Measurements from ENCODE around the gene PNPLA6. TPM values are rescaled to one million over a fixed set of nuclear protein-coding genes. Genes with fewer than 3 reads are reported as not detected.

The PNPLA6 gene
- total and polyA plus RNA-seq, 10 of the 15 experiments (the other 5 are each of a cell fraction or from before 2014, with no cell fraction given): 0.95 to 105 (median 40.0) TPM

DNA sequence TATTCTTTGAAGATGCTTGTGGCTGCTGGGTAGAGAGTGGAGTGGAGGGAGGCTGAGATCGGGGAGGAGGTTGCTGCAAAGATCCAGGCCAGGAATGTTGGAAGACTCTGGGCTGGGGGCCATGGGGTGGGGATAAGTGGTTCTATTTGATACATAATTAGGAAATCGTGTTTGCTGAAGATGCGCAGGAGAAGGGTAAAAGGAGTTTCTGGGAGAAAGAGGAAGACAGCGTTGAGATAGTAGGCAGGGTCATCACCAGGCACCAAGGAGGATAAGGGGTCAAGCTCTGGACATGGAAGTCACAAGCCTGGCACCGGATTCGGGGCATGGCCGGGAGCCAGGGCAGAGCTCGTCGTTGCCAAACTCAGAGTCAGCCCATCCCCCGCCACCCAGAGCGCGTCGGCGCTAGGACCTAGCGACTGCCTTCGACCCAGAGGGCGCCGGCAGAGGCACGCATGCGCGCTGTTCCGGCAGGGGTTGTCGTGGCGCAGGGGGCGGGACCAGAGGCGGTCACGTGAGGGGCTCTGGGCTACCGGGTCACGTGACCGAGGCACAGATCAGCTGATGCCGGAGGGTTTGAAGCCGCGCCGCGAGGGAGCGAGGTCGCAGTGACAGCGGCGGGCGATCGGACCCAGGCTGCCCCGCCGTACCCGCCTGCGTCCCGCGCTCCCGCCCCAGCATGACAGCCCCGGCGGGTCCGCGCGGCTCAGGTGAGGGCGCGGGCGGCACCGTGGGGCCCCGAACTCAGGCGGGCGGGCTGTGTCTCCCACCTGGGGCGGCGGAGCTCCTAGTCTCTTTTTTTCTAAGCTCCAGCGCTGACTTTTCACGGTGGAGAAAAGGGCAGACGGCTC lies 13.2 kb upstream of the PNPLA6 start, which contains the start of gene MCOLN1 (continued):
- TF ChIP-seq, protein P1, sequence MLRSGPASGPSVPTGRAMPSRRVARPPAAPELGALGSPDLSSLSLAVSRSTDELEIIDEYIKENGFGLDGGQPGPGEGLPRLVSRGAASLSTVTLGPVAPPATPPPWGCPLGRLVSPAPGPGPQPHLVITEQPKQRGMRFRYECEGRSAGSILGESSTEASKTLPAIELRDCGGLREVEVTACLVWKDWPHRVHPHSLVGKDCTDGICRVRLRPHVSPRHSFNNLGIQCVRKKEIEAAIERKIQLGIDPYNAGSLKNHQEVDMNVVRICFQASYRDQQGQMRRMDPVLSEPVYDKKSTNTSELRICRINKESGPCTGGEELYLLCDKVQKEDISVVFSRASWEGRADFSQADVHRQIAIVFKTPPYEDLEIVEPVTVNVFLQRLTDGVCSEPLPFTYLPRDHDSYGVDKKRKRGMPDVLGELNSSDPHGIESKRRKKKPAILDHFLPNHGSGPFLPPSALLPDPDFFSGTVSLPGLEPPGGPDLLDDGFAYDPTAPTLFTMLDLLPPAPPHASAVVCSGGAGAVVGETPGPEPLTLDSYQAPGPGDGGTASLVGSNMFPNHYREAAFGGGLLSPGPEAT (IDR thresholded peaks at IDR 0.05; ENCODE audit: low read depth): peak; percentile 98
- TF ChIP-seq NFXL1 (IDR thresholded peaks at IDR 0.05; ENCODE audit: borderline replicate concordance): no peak
- TF ChIP-seq, protein P2, sequence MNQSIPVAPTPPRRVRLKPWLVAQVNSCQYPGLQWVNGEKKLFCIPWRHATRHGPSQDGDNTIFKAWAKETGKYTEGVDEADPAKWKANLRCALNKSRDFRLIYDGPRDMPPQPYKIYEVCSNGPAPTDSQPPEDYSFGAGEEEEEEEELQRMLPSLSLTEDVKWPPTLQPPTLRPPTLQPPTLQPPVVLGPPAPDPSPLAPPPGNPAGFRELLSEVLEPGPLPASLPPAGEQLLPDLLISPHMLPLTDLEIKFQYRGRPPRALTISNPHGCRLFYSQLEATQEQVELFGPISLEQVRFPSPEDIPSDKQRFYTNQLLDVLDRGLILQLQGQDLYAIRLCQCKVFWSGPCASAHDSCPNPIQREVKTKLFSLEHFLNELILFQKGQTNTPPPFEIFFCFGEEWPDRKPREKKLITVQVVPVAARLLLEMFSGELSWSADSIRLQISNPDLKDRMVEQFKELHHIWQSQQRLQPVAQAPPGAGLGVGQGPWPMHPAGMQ (IDR thresholded peaks at IDR 0.05; ENCODE audit: borderline replicate concordance): no peak
- TF ChIP-seq IRF3 (IDR thresholded peaks at IDR 0.05): no peak
- no peak for TF ChIP-seq YBX1 (IDR thresholded peaks at IDR 0.05)
- peak; percentile 73 for TF ChIP-seq NR2C1 (IDR thresholded peaks at IDR 0.05)
- TF ChIP-seq RB1 (IDR thresholded peaks at IDR 0.05; ENCODE audit: borderline replicate concordance): peak; percentile 81; the same call in 1 of the 2 replicates
- no peak for TF ChIP-seq HDAC6 (IDR thresholded peaks at IDR 0.05; ENCODE audit: unreplicated experiment)
- TF ChIP-seq IRF4 (IDR thresholded peaks at IDR 0.05; ENCODE audit: low read depth, low read length): no peak
- TF ChIP-seq EED (IDR thresholded peaks at IDR 0.05; ENCODE audit: low read depth): peak; percentile 34; the same call in 1 of the 2 replicates
- TF ChIP-seq CBX5 (IDR thresholded peaks at IDR 0.05; ENCODE audit: low read depth): no peak
- TF ChIP-seq, protein P3, sequence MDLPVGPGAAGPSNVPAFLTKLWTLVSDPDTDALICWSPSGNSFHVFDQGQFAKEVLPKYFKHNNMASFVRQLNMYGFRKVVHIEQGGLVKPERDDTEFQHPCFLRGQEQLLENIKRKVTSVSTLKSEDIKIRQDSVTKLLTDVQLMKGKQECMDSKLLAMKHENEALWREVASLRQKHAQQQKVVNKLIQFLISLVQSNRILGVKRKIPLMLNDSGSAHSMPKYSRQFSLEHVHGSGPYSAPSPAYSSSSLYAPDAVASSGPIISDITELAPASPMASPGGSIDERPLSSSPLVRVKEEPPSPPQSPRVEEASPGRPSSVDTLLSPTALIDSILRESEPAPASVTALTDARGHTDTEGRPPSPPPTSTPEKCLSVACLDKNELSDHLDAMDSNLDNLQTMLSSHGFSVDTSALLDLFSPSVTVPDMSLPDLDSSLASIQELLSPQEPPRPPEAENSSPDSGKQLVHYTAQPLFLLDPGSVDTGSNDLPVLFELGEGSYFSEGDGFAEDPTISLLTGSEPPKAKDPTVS (IDR thresholded peaks at IDR 0.05; ENCODE audit: low read depth, low read length): no peak
- TF ChIP-seq FOXM1 (IDR thresholded peaks at IDR 0.05; ENCODE audit: low read depth, low read length): no peak
- TF ChIP-seq NR2C2 (IDR thresholded peaks at IDR 0.05; ENCODE audit: borderline replicate concordance, control insufficient read depth, insufficient read length, low read depth): no peak
- peak; percentile 33 for TF ChIP-seq BCL3 (IDR thresholded peaks at IDR 0.05; ENCODE audit: borderline replicate concordance, insufficient read depth, low read depth, low read length, poor library complexity, severe bottlenecking)
- TF ChIP-seq, protein P4, sequence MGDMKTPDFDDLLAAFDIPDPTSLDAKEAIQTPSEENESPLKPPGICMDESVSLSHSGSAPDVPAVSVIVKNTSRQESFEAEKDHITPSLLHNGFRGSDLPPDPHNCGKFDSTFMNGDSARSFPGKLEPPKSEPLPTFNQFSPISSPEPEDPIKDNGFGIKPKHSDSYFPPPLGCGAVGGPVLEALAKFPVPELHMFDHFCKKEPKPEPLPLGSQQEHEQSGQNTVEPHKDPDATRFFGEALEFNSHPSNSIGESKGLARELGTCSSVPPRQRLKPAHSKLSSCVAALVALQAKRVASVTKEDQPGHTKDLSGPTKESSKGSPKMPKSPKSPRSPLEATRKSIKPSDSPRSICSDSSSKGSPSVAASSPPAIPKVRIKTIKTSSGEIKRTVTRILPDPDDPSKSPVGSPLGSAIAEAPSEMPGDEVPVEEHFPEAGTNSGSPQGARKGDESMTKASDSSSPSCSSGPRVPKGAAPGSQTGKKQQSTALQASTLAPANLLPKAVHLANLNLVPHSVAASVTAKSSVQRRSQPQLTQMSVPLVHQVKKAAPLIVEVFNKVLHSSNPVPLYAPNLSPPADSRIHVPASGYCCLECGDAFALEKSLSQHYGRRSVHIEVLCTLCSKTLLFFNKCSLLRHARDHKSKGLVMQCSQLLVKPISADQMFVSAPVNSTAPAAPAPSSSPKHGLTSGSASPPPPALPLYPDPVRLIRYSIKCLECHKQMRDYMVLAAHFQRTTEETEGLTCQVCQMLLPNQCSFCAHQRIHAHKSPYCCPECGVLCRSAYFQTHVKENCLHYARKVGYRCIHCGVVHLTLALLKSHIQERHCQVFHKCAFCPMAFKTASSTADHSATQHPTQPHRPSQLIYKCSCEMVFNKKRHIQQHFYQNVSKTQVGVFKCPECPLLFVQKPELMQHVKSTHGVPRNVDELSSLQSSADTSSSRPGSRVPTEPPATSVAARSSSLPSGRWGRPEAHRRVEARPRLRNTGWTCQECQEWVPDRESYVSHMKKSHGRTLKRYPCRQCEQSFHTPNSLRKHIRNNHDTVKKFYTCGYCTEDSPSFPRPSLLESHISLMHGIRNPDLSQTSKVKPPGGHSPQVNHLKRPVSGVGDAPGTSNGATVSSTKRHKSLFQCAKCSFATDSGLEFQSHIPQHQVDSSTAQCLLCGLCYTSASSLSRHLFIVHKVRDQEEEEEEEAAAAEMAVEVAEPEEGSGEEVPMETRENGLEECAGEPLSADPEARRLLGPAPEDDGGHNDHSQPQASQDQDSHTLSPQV (IDR thresholded peaks at IDR 0.05): peak; percentile 65; the same call in 1 of the 2 replicates

Measured in GM12878 (cell line).